Measurements from ENCODE around the gene CHD2. TPM values are rescaled to one million over a fixed set of nuclear protein-coding genes. Genes with fewer than 3 reads are reported as not detected.
"Not testable (repeated sequence)": the region's sequence is repeated elsewhere in the genome, so short reads cannot be mapped to it uniquely, and the experiment has no call there.

Gene CHD2
- total RNA-seq, 2 donors from 2014 or later = 208 to 246 TPM

DNA sequence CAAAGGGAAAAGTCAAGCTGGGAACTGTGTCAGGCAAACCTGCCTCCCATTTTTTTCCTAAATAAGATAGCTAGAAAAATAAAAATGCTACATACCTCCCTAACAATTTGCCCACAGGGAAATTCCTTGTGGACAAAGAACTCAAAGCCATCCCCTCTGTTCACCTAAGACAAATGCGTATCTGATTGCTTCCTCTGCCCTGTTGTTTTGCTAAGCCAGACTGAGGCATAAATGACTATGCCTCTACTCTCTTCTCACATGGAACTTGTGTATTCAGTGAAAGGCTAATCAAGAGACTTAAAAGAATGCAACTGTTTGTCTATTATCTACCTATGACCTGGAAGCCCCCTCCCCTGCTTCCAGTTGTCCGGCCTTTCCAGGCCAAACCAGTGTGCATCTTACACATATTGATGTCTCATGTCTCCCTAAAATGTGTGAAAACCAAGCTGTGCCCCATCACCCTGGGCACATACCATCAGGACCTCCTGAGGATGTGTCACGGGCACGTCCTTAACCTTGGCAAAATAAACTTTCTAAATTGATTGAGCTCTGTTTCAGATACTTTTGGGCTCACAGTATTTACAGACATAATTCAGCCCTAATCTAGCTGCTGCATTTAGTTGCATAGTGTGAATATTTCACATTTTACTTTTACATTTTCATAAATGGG, 15.8 kb downstream of the CHD2 start:
- DNase-seq = no peak
- Mint-ChIP-seq H3K27me3 (ENCODE audit: low read depth) (no peaks in the 10 kb centered on the region), H3K4me3 (peak overlapping the region; percentile 73 to 90), H3K27ac (peak overlapping the region; percentile 92), H3K4me1 (ENCODE audit: low read depth) (peaks cover 92% of the 10 kb centered on the region), H3K36me3 (ENCODE audit: insufficient read depth in 2 of 2) (peaks cover 16 to 38% of the 10 kb centered on the region in 2 donors), H3K9me3 (no peaks in the 10 kb centered on the region)
- ATAC-seq (replicated peaks in 1 of 2) = peak; percentile 32 to 33

DNA sequence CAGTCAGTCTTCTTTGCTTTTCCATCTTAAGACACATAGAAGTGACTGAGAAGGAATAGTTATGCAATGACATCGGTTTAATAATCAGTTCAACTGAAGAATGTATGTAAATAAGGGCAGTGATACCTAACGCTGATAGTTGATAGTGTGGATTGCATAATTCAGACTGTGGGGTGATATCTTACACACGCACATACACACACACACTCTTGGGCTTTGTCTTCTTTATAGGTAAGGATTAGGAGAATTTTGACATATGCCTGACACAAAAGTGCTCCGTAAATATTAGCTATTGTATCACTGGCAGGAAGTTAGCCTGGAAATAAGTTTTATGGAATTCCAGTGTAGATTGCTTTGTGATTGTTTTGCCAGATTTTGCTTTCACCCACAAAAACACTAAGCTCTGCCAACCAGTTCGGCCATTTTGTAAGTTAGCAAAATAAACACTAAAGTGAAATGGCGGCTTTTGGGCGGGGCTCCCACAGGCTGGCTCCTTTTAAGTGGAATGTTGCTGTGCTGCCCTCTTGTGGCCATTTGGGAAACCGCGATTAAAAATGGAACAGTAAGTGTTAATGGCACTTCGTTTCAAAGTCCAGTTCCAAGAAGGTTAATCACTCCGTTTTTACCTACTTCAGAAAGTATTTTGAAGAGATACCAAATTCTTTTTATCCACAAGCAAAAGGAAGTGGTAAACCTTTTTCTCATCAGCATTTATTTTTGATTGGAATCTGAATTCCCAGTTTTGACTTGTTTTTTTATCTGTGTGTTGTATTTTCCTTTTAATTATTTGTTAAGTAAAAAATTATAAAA, 17.7 kb downstream of the CHD2 start:
- Mint-ChIP-seq H3K9me3 (no peaks in the 10 kb centered on the region), H3K4me1 (ENCODE audit: low read depth) (peaks cover 92% of the 10 kb centered on the region), H3K27ac (peak overlapping the region; percentile 92), H3K4me3 (peak overlapping the region; percentile 61 to 85), H3K27me3 (ENCODE audit: low read depth) (no peaks in the 10 kb centered on the region), H3K36me3 (ENCODE audit: insufficient read depth in 2 of 2) (peaks cover 23 to 25% of the 10 kb centered on the region in 2 donors)
- peak; percentile 93 for DNase-seq
- ATAC-seq (replicated peaks in 1 of 2) = peak; percentile 17 to 22

DNA sequence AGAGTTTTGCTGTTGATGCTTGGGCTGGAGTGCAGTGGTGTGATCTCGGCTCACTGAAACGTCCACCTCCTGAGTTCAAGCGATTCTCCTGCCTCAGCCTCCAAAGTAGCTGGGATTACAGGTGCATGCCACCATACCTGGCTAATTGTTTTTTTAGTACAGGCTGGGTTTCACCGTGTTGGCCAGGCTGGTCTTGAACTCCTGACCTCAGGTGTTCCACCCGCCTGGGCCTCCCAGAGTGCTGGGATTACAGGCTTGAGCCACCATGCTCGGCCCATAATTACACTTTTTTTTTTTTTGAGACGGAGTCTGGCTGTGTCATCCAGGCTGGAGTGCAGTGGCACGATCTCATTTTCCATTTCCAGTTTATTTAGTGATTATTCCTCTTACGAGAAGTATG, 18.8 kb downstream of the CHD2 start:
- DNase-seq; H3K9me3 Mint-ChIP-seq; H3K27ac Mint-ChIP-seq; H3K27me3 Mint-ChIP-seq (ENCODE audit: low read depth); ATAC-seq (replicated peaks in 1 of 2): not testable (repeated sequence)
- Mint-ChIP-seq H3K4me1 (ENCODE audit: low read depth) (peaks cover 92% of the 10 kb centered on the region), H3K36me3 (ENCODE audit: insufficient read depth in 2 of 2) (peaks cover 27 to 34% of the 10 kb centered on the region in 2 donors), H3K4me3 (peak overlapping the region; percentile 12 to 14)

DNA sequence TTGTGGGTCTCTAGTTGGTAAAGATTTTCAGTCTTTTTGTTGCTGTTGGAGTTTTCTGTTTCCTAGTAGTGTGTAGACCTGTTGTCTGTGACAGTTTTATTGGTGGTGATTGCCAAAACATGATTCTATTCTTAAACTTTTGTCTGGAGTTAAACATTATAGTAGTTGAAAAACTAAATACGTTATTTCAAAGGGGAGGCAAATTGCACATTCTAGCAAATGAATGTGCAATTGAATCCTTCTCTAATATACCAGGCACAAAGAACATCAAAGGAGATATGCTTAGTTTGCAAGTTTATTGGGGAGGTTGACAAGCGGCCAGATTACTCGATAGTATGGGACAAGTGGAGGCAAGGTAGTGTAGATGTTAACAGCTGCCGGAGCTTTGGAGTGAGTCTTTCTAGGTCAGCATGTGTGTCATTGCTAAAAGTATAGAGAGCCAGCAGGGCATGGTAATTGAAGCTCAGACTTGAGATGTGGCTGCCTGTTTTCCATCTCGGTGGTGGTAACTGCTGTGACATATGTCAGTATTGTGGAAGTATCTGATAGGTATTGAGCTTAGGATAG, 20.6 kb downstream of the CHD2 start:
- H3K27me3 Mint-ChIP-seq (ENCODE audit: low read depth) = no peaks in the 10 kb centered on the region
- peak overlapping the region; percentile 43 to 65 for H3K4me3 Mint-ChIP-seq
- H3K36me3 Mint-ChIP-seq (ENCODE audit: insufficient read depth in 2 of 2) = peaks cover 26 to 44% of the 10 kb centered on the region in 2 donors
- no peaks in the 10 kb centered on the region for H3K9me3 Mint-ChIP-seq
- peak overlapping the region; percentile 94 for H3K27ac Mint-ChIP-seq
- DNase-seq (no peak), ATAC-seq (replicated peaks in 1 of 2) (no peak)
- peaks cover 91% of the 10 kb centered on the region for H3K4me1 Mint-ChIP-seq (ENCODE audit: low read depth)

DNA sequence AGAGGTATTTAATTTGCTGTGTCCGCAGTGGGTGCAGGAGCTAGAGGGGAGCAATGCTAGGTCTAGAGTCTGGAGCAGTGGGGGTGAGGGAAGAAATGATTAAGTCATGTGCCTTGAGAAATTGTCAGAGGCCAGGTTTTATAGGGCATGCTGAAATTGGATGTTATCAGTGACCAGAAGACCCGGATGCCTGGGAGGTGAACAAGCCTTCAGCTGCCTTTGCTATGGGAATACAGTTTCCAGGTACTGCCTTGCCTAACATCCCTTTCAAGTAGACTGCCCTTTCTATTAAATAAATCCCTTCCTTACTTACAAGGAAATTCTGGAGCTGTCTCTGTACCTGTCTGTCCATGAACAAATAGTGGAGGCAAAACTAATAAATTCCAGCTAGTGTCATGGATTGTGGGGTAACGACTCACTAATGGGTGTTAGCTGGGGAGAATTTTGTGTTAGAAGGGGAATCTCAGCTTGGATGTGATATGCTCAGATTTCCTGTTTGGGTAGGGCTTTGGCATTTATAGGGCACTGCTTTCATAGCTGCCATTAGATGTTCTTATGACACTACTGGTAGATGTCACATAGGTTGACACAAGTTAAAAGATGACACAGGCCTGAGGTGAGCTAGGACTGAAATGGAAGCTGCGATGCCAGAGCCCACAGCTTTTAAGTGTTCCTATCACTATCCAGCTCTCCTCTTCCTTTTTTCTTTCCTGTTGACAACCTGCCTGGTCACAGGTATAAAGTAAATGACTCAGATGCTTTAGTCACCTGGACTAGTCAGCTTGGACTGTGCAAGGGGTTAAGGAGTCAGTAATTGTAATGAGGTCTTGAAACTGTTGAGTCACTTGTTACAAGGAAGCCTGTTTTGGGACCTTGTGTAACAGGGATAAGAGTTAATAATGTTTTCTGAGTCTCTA, 21.3 kb downstream of the CHD2 start:
- Mint-ChIP-seq H3K4me3 (peak overlapping the region; percentile 65 to 71), H3K36me3 (ENCODE audit: insufficient read depth in 2 of 2) (peaks cover 25 to 48% of the 10 kb centered on the region in 2 donors), H3K9me3 (no peaks in the 10 kb centered on the region), H3K27ac (peak overlapping the region; percentile 94), H3K4me1 (ENCODE audit: low read depth) (peaks cover 91% of the 10 kb centered on the region), H3K27me3 (ENCODE audit: low read depth) (no peaks in the 10 kb centered on the region)
- peak in 1 of 2 donors; percentile 24 for DNase-seq
- ATAC-seq (replicated peaks in 1 of 2) = peak; percentile 72 to 83

DNA sequence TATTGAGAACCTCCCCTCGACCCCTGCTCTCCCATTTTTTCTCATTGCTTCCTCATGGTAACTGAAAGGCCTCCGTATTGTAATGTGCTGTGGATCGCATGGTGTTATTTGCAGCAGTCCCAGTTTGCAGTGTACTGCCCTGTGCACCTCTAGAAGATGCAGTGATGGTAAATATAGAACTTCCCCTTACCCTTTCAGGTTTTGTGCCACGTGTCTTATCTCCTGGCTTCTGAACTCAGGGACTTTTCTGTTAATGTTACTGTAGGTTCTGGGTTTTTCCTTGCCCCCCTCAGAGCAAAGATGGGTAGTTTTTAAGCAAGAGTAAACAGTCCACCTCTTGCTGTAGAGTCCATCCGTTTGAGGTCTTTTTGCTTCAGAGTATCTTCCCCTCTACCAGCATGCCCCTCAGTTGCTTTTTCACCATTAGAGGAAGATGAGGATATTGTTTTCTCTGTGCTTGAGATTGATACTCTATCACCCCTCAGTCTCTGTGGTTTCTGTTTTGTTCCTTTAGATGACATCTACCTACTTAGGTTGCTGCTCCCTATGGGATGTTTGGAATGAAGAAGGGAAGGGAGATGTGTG, 22.4 kb downstream of the CHD2 start:
- DNase-seq = no peak
- Mint-ChIP-seq H3K27me3 (ENCODE audit: low read depth) (no peaks in the 10 kb centered on the region), H3K9me3 (no peaks in the 10 kb centered on the region), H3K4me1 (ENCODE audit: low read depth) (peaks cover 91% of the 10 kb centered on the region), H3K27ac (peak overlapping the region; percentile 94), H3K36me3 (ENCODE audit: insufficient read depth in 2 of 2) (peaks cover 25 to 51% of the 10 kb centered on the region in 2 donors), H3K4me3 (peak overlapping the region; percentile 65 to 71)
- no peak for ATAC-seq (replicated peaks in 1 of 2)

DNA sequence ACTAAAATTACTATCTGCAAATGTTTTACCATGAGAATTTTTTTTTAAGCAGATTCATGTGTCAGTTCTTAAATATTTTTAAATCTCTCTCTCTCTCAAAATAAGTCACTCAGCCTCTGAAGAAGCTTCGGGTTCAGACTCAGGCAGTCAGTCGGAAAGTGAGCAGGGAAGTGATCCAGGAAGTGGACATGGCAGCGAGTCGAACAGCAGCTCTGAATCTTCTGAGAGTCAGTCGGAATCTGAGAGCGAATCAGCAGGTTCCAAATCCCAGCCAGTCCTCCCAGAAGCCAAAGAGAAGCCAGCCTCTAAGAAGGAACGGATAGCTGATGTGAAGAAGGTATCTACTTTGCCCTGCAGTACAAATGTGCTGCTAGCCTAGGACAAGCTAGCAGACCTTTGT, 24.1 kb downstream of the CHD2 start:
- DNase-seq (no peak), ATAC-seq (replicated peaks in 1 of 2) (no peak)
- Mint-ChIP-seq H3K4me3 (peak overlapping the region in 1 of 2 donors; percentile 32), H3K4me1 (ENCODE audit: low read depth) (peaks cover 96% of the 10 kb centered on the region), H3K27me3 (ENCODE audit: low read depth) (no peaks in the 10 kb centered on the region), H3K27ac (peak overlapping the region; percentile 89), H3K9me3 (no peaks in the 10 kb centered on the region), H3K36me3 (ENCODE audit: insufficient read depth in 2 of 2) (peaks cover 21 to 60% of the 10 kb centered on the region in 2 donors)

DNA sequence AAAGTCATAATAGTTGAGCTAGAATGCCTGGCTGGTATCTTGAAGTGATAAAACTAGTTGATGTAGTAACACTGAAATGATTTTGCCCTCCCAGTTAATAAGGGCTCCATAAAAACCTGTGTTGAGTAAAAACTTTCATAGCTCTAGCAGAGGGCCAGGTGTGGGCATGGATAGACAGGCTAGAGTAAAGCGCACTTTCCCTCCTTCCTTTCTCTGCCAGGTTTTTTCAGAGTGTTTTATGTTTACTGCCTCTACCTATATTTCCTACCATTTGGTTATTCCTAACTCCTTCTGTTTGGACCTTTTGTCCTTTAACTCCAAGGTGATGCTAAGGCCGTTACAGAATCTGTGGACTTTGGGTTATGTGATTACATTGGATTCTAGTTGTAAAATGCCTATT, 25.3 kb downstream of the CHD2 start:
- Mint-ChIP-seq H3K4me3 (no peak overlapping the region), H3K36me3 (ENCODE audit: insufficient read depth in 2 of 2) (peaks cover 23 to 65% of the 10 kb centered on the region in 2 donors), H3K27ac (peak overlapping the region; percentile 97), H3K27me3 (ENCODE audit: low read depth) (no peaks in the 10 kb centered on the region), H3K9me3 (no peaks in the 10 kb centered on the region), H3K4me1 (ENCODE audit: low read depth) (peaks cover 83% of the 10 kb centered on the region)
- ATAC-seq (replicated peaks in 1 of 2) (no peak), DNase-seq (no peak)

DNA sequence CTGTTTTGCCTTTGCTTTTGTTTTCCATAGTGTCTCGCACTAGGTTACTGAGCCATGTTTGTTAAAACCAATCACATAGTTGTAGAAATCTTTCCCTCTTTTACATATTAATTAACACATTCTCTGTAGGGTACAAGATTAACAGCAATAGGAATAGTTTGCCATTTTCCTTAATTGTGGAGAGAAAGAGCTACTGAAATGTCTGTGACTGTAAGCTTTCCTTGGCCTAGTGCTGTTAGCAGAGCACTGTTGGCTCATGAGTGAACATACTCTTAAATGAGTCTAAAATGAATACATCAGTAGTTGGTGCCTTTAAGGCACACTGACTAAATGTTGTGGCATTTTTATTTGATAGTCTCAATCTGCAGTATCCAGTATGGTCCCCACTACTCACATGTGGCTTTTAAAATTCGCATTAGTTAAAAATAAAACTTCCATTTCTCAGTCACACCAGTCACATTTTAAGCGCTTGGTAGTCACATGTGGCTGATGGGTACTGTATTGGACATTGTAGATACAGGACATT, 28.2 kb downstream of the CHD2 start:
- Mint-ChIP-seq H3K27ac (peak overlapping the region; percentile 97), H3K4me3 (peak overlapping the region in 1 of 2 donors; percentile 58), H3K27me3 (ENCODE audit: low read depth) (no peaks in the 10 kb centered on the region), H3K36me3 (ENCODE audit: insufficient read depth in 2 of 2) (peaks cover 15 to 70% of the 10 kb centered on the region in 2 donors), H3K9me3 (no peaks in the 10 kb centered on the region), H3K4me1 (ENCODE audit: low read depth) (peaks cover 57% of the 10 kb centered on the region)
- DNase-seq (no peak), ATAC-seq (replicated peaks in 1 of 2) (peak in 1 of 2 donors; percentile 23)

DNA sequence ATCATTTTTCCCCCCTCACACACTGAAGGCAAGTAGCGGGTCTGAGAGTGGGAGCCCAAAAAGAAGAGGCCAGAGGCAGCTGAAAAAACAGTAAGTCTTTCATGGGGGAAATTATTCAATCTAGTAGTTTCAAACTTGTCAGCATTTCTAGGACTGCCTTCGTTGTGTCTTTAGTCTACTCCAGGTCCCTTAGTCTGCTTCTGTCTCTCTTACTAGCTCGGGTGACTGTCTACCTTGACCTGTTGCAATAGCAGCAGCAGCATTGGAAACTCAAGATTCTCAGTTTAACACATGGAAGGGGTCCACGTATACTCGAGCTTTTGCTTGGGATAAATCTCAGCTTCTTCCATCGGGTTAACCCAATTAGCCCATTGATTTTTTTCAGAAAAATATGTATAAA, 28.9 kb downstream of the CHD2 start:
- peaks cover 15 to 70% of the 10 kb centered on the region in 2 donors for H3K36me3 Mint-ChIP-seq (ENCODE audit: insufficient read depth in 2 of 2)
- ATAC-seq (replicated peaks in 1 of 2) (peak in 1 of 2 donors; percentile 55), DNase-seq (no peak)
- no peaks in the 10 kb centered on the region for H3K9me3 Mint-ChIP-seq
- H3K4me1 Mint-ChIP-seq (ENCODE audit: low read depth) = peaks cover 56% of the 10 kb centered on the region
- H3K27ac Mint-ChIP-seq = peak overlapping the region; percentile 97
- H3K27me3 Mint-ChIP-seq (ENCODE audit: low read depth) = no peaks in the 10 kb centered on the region
- peak overlapping the region in 1 of 2 donors; percentile 58 for H3K4me3 Mint-ChIP-seq

DNA sequence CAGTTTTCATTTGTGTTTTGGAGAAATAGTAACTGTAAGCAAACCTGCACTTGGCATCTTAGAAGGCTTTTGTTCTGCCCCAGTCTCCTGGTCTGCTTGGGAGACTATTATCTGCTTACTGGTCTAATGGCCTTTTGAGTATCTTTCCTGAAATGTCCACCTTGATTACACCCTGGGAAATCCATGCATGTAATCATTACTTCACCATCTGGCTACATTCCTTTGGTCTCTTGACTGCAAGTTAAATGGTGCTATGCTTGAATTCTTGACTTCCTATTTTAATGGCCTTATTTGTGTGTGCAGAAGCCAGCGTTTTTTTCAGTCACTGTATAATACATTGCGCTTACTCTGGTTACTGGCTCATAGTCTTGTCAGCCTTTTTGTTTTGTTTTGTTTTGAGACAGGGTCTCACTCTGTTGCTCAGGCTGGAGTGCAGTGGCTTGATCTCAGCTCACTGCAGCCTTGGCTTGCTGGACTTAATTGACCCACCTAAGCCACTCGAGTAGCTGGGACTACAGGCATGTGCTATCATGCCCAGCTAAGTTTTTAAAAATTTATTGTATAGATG, 30.0 kb downstream of the CHD2 start:
- Mint-ChIP-seq H3K27ac (peak overlapping the region; percentile 2), H3K4me1 (ENCODE audit: low read depth) (peaks cover 55% of the 10 kb centered on the region)
- no peak for ATAC-seq (replicated peaks in 1 of 2)

DNA sequence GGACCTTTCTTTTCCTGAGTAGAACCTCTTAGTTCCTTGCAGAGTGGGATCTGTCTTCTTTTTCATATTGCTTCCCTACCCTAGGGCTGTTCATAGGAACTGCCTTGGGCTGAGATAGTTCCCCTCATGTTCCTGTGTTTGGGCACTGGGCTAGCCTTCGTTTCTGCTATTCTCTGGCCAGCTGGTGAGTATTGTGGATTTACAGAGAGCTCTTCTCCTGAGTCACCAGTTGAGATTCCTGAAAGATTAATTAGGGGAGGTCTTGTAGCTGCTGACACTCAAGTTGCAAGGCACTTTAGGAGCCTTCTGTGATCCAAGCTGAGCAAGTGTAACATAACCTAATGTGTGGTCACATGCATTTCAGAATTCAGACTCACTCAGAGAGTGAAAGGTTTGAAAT, 30.7 kb downstream of the CHD2 start:
- no peaks in the 10 kb centered on the region for H3K27me3 Mint-ChIP-seq (ENCODE audit: low read depth)
- DNase-seq = no peak
- peaks cover 55% of the 10 kb centered on the region for H3K4me1 Mint-ChIP-seq (ENCODE audit: low read depth)
- H3K27ac Mint-ChIP-seq = peak overlapping the region; percentile 48
- H3K4me3 Mint-ChIP-seq = no peak overlapping the region
- peaks cover 18 to 71% of the 10 kb centered on the region in 2 donors for H3K36me3 Mint-ChIP-seq (ENCODE audit: insufficient read depth in 2 of 2)
- ATAC-seq (replicated peaks in 1 of 2) = no peak
- H3K9me3 Mint-ChIP-seq = no peaks in the 10 kb centered on the region

More for the DNA sequence above, 30.0 kb downstream of the CHD2 start:
- Mint-ChIP-seq H3K4me3 (no peak overlapping the region), H3K27me3 (ENCODE audit: low read depth) (no peaks in the 10 kb centered on the region), H3K36me3 (ENCODE audit: insufficient read depth in 2 of 2) (peaks cover 18 to 73% of the 10 kb centered on the region in 2 donors), H3K9me3 (no peaks in the 10 kb centered on the region)
- no peak for DNase-seq
